Neural cell (in vitro differentiated cells): Measurements from ENCODE around the gene SPECC1. TPM values are rescaled to one million over a fixed set of nuclear protein-coding genes. Genes with fewer than 3 reads are reported as not detected.

ENCODE experiments used
- H2AFZ ChIP-seq: fragments of 200-600, 300-800 bp; sonication (generic), shearing (Covaris generic); 2 replicates; pipeline ENCODE4 v1.6.0; 2014; ENCODE audit warnings: low read depth, mild to moderate bottlenecking, antibody characterized with exemption, low read length, moderate library complexity
- H3F3A ChIP-seq: fragments of 200-600 bp; shearing (Covaris generic); 2 replicates; pipeline ENCODE4 v1.6.1; 2016; ENCODE audit warnings: mild to moderate bottlenecking, moderate library complexity, mixed read lengths, antibody characterized with exemption, low read length; ENCODE audit not compliant: insufficient read depth, poor library complexity, severe bottlenecking
- H3K27ac ChIP-seq: fragments of 200-600, 300-800 bp; sonication (generic), shearing (Covaris generic); 2 replicates; pipeline ENCODE4 v1.5.1; 2014; ENCODE audit warnings: mild to moderate bottlenecking, low read length, moderate library complexity
- H3K27me3 ChIP-seq: fragments of 300-800, 200-600 bp; sonication (generic), shearing (Covaris generic); 2 replicates; pipeline ENCODE4 v1.6.0; 2014; ENCODE audit warnings: mild to moderate bottlenecking, low read depth, low read length, moderate library complexity; ENCODE audit not compliant: insufficient read depth
- H3K36me3 ChIP-seq: fragments of 300-800, 200-600 bp; sonication (generic), shearing (Covaris generic); 2 replicates; pipeline ENCODE4 v1.5.1; 2014; ENCODE audit warnings: mild to moderate bottlenecking, antibody characterized with exemption, low read length, moderate library complexity; ENCODE audit not compliant: insufficient read depth
- H3K4me2 ChIP-seq: fragments of 300-800, 200-600 bp; sonication (generic), shearing (Covaris generic); 2 replicates; pipeline ENCODE4 v1.6.0; 2014; ENCODE audit warnings: mild to moderate bottlenecking, low read length
- H3K4me3 ChIP-seq: fragments of 300-800, 200-600 bp; sonication (generic), shearing (Covaris generic); 2 replicates; pipeline ENCODE4 v1.5.1; 2014; ENCODE audit warnings: mild to moderate bottlenecking, low read length, moderate library complexity
- H3K79me2 ChIP-seq: fragments of 200-600 bp; shearing (Covaris generic); replicated peaks from 2 replicates; pipeline ENCODE4 v1.6.0; 2014; ENCODE audit warnings: mild to moderate bottlenecking, low read length, moderate library complexity; ENCODE audit not compliant: insufficient read depth
- H3K9ac ChIP-seq: fragments of 300-800, 200-600 bp; sonication (generic), shearing (Covaris generic); 2 replicates; pipeline ENCODE4 v1.6.1; 2016; ENCODE audit warnings: mild to moderate bottlenecking, low read length, mixed read lengths
- H3K9me2 ChIP-seq: fragments of 200-600 bp; shearing (Covaris generic); 2 replicates; pipeline ENCODE4 v1.6.1; 2016; ENCODE audit warnings: mild to moderate bottlenecking, low read length, mixed read lengths; ENCODE audit not compliant: insufficient read depth
- H3K9me3 ChIP-seq: fragments of 200-600, 300-800 bp; sonication (generic), shearing (Covaris generic); 2 replicates; pipeline ENCODE4 v1.6.1; 2016; ENCODE audit warnings: mild to moderate bottlenecking, mixed run types, low read length, moderate library complexity, mixed read lengths
- H4K20me1 ChIP-seq: fragments of 200-600 bp; shearing (Covaris generic); 2 replicates; pipeline ENCODE4 v1.6.1; 2016; ENCODE audit warnings: mild to moderate bottlenecking, mixed run types; ENCODE audit not compliant: insufficient read depth
- EP300 ChIP-seq: fragments of 450-650 bp; conservative IDR thresholded peaks from 2 replicates; pipeline ENCODE4 v1.6.1; 2014; ENCODE audit warnings: antibody characterized with exemption, mild to moderate bottlenecking, moderate library complexity; ENCODE audit not compliant: poor library complexity, severe bottlenecking
- EZH2 ChIP-seq: fragments of 200-600, 300-800 bp; shearing (Covaris generic), sonication (generic); IDR thresholded peaks from 2 replicates; pipeline ENCODE4 v1.6.1; 2014; ENCODE audit warnings: antibody characterized with exemption, low read length, borderline replicate concordance, mild to moderate bottlenecking; ENCODE audit not compliant: insufficient read depth, poor library complexity, severe bottlenecking
- MXI1 ChIP-seq: fragments of 450-650 bp; conservative IDR thresholded peaks from 2 replicates; pipeline ENCODE4 v1.6.1; 2014; ENCODE audit warnings: antibody characterized with exemption, mild to moderate bottlenecking; ENCODE audit not compliant: poor library complexity, severe bottlenecking
- POLR2AphosphoS5 ChIP-seq: IDR thresholded peaks from 2 replicates; pipeline ENCODE4 v1.6.1; 2012
- RAD21 ChIP-seq: fragments of 450-650 bp; conservative IDR thresholded peaks from 2 replicates; pipeline ENCODE4 v1.6.1; 2014; ENCODE audit warnings: antibody characterized with exemption, mild to moderate bottlenecking, moderate library complexity
- SMC3 ChIP-seq: fragments of 450-650 bp; conservative IDR thresholded peaks from 2 replicates; pipeline ENCODE4 v1.6.1; 2014; ENCODE audit warnings: antibody characterized with exemption, mild to moderate bottlenecking, moderate library complexity; ENCODE audit not compliant: poor library complexity
- TAF1 ChIP-seq: IDR thresholded peaks from 2 replicates; pipeline ENCODE4 v1.6.1; 2012; ENCODE audit warnings: low read depth
- polyA plus RNA-seq: library from polyadenylated mRNA; depleted of rRNA; stranded (reverse); fragments of >200 nt; gene quantifications from 2 replicates; pipeline ENCODE4 v1.2.3, GENCODE V29; 2014
- TF ChIP-seq, protein P1 (sequence below): fragments of 450-650 bp; IDR thresholded peaks from 2 replicates; pipeline ENCODE4 v1.5.1; 2014; ENCODE audit warnings: antibody characterized with exemption, mild to moderate bottlenecking, moderate library complexity; ENCODE audit not compliant: poor library complexity, severe bottlenecking
- TF ChIP-seq, protein P2 (sequence below): IDR thresholded peaks from 2 replicates; pipeline ENCODE4 v1.6.1; 2012; ENCODE audit warnings: borderline replicate concordance

The SPECC1 gene
- polyA plus RNA-seq, 1 donor from 2014 or later = 8.6 TPM

DNA sequence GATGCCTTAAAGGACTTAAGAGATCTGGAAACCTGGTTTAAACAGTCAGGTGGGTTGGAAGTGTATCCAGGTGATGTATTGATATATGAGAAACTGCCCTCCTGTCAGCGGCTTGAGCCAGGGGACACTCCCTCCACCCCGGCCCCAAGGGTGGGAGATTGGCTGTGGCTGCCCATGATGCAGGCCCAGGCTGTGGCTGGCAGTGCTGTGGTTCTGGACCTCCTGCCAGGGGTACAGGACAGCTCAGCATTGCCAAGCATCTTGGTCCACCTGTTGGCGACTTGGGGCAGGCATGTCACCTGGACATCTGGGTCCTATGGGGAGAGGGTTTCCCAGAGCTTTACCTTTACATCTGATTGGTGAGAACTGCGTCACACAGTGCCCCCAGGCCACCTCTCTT, 201.0 kb downstream of the SPECC1 start:
- no peaks in the 10 kb centered on the region for H3F3A ChIP-seq
- H3K36me3 ChIP-seq = peaks cover 7% of the 10 kb centered on the region
- H3K27me3 ChIP-seq = no peaks in the 10 kb centered on the region
- H4K20me1 ChIP-seq = no peaks in the 10 kb centered on the region
- H3K27ac ChIP-seq = no peak overlapping the region
- H2AFZ ChIP-seq = no peak overlapping the region
- no peak overlapping the region for H3K4me3 ChIP-seq
- no peak overlapping the region for H3K4me2 ChIP-seq
- H3K79me2 ChIP-seq = no peaks in the 10 kb centered on the region
- no peak overlapping the region for H3K9ac ChIP-seq
- no peaks in the 10 kb centered on the region for H3K9me3 ChIP-seq
- no peaks in the 10 kb centered on the region for H3K9me2 ChIP-seq
- TF ChIP-seq EZH2 = no peak
- TF ChIP-seq, protein P1, sequence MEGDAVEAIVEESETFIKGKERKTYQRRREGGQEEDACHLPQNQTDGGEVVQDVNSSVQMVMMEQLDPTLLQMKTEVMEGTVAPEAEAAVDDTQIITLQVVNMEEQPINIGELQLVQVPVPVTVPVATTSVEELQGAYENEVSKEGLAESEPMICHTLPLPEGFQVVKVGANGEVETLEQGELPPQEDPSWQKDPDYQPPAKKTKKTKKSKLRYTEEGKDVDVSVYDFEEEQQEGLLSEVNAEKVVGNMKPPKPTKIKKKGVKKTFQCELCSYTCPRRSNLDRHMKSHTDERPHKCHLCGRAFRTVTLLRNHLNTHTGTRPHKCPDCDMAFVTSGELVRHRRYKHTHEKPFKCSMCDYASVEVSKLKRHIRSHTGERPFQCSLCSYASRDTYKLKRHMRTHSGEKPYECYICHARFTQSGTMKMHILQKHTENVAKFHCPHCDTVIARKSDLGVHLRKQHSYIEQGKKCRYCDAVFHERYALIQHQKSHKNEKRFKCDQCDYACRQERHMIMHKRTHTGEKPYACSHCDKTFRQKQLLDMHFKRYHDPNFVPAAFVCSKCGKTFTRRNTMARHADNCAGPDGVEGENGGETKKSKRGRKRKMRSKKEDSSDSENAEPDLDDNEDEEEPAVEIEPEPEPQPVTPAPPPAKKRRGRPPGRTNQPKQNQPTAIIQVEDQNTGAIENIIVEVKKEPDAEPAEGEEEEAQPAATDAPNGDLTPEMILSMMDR = no peak
- no peak for TF ChIP-seq MXI1
- TF ChIP-seq EP300 = no peak
- TF ChIP-seq SMC3 = no peak
- no peak for TF ChIP-seq POLR2AphosphoS5
- TF ChIP-seq, protein P2, sequence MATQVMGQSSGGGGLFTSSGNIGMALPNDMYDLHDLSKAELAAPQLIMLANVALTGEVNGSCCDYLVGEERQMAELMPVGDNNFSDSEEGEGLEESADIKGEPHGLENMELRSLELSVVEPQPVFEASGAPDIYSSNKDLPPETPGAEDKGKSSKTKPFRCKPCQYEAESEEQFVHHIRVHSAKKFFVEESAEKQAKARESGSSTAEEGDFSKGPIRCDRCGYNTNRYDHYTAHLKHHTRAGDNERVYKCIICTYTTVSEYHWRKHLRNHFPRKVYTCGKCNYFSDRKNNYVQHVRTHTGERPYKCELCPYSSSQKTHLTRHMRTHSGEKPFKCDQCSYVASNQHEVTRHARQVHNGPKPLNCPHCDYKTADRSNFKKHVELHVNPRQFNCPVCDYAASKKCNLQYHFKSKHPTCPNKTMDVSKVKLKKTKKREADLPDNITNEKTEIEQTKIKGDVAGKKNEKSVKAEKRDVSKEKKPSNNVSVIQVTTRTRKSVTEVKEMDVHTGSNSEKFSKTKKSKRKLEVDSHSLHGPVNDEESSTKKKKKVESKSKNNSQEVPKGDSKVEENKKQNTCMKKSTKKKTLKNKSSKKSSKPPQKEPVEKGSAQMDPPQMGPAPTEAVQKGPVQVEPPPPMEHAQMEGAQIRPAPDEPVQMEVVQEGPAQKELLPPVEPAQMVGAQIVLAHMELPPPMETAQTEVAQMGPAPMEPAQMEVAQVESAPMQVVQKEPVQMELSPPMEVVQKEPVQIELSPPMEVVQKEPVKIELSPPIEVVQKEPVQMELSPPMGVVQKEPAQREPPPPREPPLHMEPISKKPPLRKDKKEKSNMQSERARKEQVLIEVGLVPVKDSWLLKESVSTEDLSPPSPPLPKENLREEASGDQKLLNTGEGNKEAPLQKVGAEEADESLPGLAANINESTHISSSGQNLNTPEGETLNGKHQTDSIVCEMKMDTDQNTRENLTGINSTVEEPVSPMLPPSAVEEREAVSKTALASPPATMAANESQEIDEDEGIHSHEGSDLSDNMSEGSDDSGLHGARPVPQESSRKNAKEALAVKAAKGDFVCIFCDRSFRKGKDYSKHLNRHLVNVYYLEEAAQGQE = no peak
- no peak for TF ChIP-seq TAF1
- TF ChIP-seq RAD21 = no peak

DNA sequence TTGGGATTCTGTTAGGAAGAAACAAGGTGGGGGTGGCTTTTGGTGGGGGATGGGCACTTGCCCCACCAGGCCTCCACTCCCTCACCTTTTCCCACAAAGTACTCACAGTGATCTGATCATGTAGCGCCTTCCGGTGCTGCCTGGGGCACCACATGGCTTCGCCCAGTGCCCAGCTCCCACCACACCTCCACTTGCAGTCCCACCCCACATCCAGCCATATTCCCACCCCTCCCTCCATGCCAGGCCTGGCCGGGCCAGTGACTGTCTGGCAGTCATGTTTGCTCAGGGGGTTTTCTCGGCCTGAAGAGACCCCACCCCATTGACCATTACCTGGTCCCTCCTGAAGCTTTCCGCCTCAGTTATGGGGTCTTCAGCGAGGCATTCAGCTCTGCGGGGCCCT, 201.5 kb downstream of the SPECC1 start:
- Histone ChIP-seq H3K9me2 (no peaks in the 10 kb centered on the region), H3F3A (no peaks in the 10 kb centered on the region), H3K9ac (no peak overlapping the region), H2AFZ (no peak overlapping the region), H3K36me3 (peaks cover 7% of the 10 kb centered on the region), H4K20me1 (no peaks in the 10 kb centered on the region), H3K27me3 (no peaks in the 10 kb centered on the region), H3K27ac (no peak overlapping the region), H3K4me3 (no peak overlapping the region), H3K79me2 (no peaks in the 10 kb centered on the region), H3K9me3 (no peaks in the 10 kb centered on the region), H3K4me2 (no peak overlapping the region)
- no peak for TF ChIP-seq MXI1
- TF ChIP-seq, protein P1 = no peak
